Lower leg skin (tissue), 4 donors: ENCODE results near the gene KPNA2. TPM values are rescaled to one million over a fixed set of nuclear protein-coding genes. Genes with fewer than 3 reads are reported as not detected.
A peak's percentile ranks its signal among the peaks of the same experiment; 100 is the strongest.
"Not testable (repeated sequence)": the region's sequence is repeated elsewhere in the genome, so short reads cannot be mapped to it uniquely, and the experiment has no call there.

Source experiments
- DNase-seq, 2 donors: peaks; one replicate each; pipeline ENCODE4 v3.0.0-alpha.2; 2019; ENCODE audit warnings: low spot score in 2 of 2
- H3K4me3 ChIP-seq: fragments of 200-600 bp; sonication (generic); 2 replicates; pipeline ENCODE4 v1.5.1; 2017; ENCODE audit warnings: mild to moderate bottlenecking, low read depth; ENCODE audit not compliant: poor library complexity, severe bottlenecking
- POLR2A ChIP-seq, 2 donors: fragments of 450-650 bp; IDR thresholded peaks; one replicate each; pipeline ENCODE4 v1.6.1; 2016 to 2017; ENCODE audit warnings: antibody characterized with exemption in 2 of 2, mild to moderate bottlenecking in 1 of 2, moderate library complexity in 1 of 2
- whole genome bisulfite sequencing, 2 donors: methylation state at CpG; one replicate each; pipeline ENCODE4 v1.1.5; 2018; 5-methylcytosine and 5-hydroxymethylcytosine counted together
- intact Hi-C: fragments of 100-400 bp; cut with DNase I; formaldehyde crosslinking; loops from one replicate; pipeline ENCODE4 v1.15.0; 2023; ENCODE audit warnings: low total_unique reads
- total RNA-seq, 4 donors: library from RNA; depleted of rRNA; stranded (reverse); fragments of >200 nt; gene quantifications; one replicate each; pipeline ENCODE4 v1.1.0, GENCODE V29; 2016
- TF ChIP-seq, protein P1 (sequence below), 3 donors: fragments of 450-650 bp; IDR thresholded peaks; one replicate each; pipeline ENCODE4 v1.5.1; 2016; ENCODE audit warnings: antibody characterized with exemption in 3 of 3, mild to moderate bottlenecking in 3 of 3, moderate library complexity in 2 of 3

KPNA2 gene
- total RNA-seq, 4 donors from 2014 or later = 10.6 to 29.7 (median 16.4) TPM

DNA sequence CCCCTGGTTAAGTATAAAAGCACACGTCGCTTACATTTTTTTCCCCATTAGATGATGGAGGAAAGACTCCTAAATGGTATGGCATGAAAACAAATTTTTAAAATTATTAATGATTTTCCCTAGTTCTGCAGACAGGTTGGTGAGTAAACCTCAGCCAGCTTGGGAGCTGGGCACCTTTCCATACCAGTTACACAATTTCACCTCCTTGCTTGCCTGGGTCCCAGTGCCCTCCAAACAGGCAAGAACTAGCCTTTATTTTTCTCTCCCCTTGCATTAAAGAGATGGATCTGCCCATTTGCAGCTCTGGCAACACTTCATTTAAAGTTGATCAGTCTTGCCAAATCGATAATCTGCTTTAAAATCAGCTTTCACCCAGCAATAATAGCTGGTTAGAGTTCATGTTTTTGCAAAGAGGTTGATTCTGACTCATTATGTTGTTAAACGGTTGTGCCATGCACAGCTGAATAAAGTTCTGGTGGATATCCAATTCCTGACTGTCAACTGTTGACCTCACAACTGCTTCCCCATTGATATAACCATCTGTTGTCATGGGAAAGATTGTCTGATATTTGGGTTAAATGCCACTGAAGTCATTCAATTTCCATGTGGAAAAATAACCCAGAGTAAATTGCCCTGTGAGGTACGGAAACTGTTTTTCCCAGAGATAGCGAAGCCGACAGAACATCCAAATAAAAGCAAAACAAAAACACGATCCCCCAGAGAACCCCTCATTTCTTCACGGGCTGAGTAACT, 40.5 kb upstream of the KPNA2 start:
- WGBS, 2 donors = 8 to 13% methylated on average over 9 of the region's 9 CpGs
- no peak for TF ChIP-seq POLR2A (IDR thresholded peaks at IDR 0.05)
- TF ChIP-seq, protein P1, sequence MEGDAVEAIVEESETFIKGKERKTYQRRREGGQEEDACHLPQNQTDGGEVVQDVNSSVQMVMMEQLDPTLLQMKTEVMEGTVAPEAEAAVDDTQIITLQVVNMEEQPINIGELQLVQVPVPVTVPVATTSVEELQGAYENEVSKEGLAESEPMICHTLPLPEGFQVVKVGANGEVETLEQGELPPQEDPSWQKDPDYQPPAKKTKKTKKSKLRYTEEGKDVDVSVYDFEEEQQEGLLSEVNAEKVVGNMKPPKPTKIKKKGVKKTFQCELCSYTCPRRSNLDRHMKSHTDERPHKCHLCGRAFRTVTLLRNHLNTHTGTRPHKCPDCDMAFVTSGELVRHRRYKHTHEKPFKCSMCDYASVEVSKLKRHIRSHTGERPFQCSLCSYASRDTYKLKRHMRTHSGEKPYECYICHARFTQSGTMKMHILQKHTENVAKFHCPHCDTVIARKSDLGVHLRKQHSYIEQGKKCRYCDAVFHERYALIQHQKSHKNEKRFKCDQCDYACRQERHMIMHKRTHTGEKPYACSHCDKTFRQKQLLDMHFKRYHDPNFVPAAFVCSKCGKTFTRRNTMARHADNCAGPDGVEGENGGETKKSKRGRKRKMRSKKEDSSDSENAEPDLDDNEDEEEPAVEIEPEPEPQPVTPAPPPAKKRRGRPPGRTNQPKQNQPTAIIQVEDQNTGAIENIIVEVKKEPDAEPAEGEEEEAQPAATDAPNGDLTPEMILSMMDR (IDR thresholded peaks at IDR 0.05) = no peak
- DNase-seq = no peak
- H3K4me3 ChIP-seq = peak overlapping the region; percentile 4
- intact Hi-C loops = no loop called here

DNA sequence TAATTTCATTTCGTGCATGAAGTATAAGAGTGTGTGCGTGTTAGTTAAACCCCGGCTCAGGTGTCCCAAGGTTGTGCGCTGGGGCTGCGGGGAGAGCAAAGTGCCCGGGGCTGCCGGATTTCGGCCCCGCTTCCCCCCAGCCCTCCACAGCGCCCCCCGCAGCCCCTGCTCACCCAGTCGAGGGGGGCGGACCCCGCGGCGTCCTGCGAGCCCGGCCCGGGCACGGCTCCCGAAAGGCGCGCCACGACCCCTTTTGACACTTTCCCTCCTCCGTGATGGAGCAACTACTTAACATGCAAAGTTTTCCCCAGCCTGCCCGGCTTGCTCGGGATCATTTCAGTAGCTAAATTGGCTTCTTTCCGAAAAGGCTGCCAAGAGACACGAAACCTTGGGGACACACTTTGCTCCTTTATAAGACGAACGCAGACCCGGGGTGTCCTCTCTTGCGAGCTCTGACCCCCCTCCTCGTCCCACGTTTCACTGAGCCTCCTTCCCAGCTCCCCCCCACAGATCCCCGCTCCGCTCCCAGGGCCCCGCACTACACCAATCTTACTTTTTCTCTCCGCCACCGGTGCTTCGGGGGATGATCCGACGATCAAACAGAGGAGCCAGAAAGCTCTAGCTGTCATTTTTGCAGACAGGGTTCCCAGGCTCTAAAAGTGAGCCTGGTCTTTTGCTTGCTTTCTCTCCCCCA, 39.8 kb upstream of the KPNA2 start:
- TF ChIP-seq, protein P1 (IDR thresholded peaks at IDR 0.05) = no peak
- TF ChIP-seq POLR2A (IDR thresholded peaks at IDR 0.05) = no peak
- peak in 1 of 2 donors; percentile 90 for DNase-seq
- intact Hi-C loops = no loop called here
- WGBS, 2 donors = 0% methylated on average over 36 to 43 of the region's 43 CpGs
- H3K4me3 ChIP-seq = peak overlapping the region; percentile 4

DNA sequence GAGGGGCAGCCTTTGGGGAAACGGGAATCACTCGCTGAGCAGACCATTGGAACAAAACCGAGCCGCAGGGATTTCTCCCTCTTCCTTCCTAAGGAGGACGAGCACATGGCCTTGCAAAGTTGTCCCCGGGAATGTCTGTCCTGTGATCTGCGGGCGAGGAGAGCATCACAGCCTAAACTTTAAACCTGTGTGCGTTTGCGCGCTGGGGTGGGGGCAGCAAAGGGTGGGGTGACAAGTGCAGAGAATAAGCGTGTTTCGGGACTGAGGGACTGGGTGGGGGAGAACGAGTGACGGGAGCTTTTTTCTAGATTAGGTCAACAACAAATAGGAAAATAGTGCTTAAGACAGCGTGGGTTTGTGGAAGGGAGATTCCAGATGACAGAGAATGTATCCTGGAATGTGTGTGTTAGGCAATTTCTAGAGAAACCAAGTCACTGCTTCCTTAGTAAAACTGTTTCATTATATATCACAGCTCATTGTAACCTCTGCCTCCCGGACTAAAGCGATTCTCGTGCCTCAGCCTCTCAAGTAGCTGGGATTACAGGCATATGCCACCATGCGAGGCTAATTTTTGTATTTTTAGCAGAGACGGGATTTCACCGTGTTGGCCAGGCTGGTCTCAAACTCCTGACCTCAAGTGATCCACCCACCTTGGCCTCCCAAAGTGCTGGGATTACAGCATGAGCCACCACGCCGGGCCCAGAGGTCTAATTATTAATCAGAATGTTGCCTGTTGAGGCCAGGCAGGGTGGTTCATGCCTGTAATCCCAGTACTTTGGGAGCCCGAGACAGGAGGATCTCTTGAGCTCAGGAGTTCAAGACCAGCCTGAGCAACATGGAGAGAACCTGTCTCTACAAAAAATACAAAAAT, 39.0 kb upstream of the KPNA2 start, which contains the start of gene C17orf58:
C17orf58 (minus strand) TSS at position 169 of the 871 bp plus-strand sequence. CDS start 271 bp downstream, outside the sequence.
- peak within 1 kb of the TSS; percentile 4 for H3K4me3 ChIP-seq
- intact Hi-C loops, DNase-seq: not testable (repeated sequence)
- 36 to 39% methylated on average over 25 of the region's 25 CpGs for WGBS, 2 donors

DNA sequence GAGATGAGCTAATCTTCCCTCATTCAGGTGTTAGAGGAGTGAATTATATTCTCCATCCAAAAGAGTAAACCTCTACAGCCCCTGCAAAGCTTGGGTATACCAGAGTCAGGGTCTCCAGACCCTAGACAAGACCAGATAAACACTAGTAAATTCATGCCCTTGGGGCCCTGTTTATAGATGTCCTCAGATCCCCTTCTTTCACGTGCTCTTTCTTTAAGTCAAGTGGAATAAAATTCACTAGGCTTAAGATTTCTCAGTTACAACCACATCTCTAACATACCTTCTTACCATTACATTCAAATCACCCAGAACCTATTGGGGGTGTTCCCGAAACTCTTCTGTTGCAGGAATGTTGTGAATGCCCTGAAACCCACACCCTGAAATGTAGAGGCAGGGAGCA, 37.1 kb upstream of the KPNA2 start:
- intact Hi-C loops = no loop called here
- TF ChIP-seq, protein P1 (IDR thresholded peaks at IDR 0.05) = no peak
- no peak for TF ChIP-seq POLR2A (IDR thresholded peaks at IDR 0.05)
- H3K4me3 ChIP-seq = no peak overlapping the region
- WGBS, 2 donors = 81 to 84% methylated on average over 2 of the region's 2 CpGs
- no peak for DNase-seq

DNA sequence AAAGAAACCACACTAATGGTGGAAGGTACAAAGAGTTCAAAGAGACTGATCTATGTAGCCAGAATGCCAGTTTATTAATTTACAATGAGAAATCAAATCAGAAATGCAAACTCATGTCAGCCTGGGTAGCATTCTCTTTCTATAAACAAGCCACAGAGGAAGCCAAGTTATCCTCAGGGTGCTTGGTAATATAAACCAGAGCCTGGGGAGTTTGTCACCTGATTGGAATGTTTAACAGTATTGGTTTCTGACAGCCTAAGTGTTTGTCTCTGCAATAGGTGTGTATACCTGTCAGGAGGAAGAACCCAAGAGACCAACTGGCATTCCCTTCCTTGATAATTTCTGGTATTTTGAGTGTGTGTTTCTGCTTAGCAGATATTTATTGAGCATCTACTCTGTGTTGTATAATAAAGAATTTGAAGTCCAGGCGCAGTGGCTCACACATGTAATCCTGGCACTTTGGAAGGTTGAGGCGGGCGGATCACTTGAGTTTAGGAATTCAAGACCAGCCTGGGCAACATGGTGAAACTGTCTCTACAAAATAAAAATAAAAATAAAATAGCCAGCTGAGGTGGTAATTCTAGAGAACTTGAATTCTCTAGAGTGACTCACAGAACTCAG, 36.1 kb upstream of the KPNA2 start:
- no peak for TF ChIP-seq POLR2A (IDR thresholded peaks at IDR 0.05)
- TF ChIP-seq, protein P1 (IDR thresholded peaks at IDR 0.05) = no peak
- intact Hi-C loops = no loop called here
- WGBS, 2 donors = 81 to 89% methylated on average over 3 of the region's 3 CpGs
- DNase-seq = peak in 1 of 2 donors; percentile 74
- no peak overlapping the region for H3K4me3 ChIP-seq
